CD4-positive, alpha-beta T cell treated with Interleukin-4 for 4 hours (primary cell): ENCODE results near the gene FRMD4A.
"Not testable (repeated sequence)": the region's sequence is repeated elsewhere in the genome, so short reads cannot be mapped to it uniquely, and the experiment has no call there.

Experiments
- DNase-seq: peaks from one replicate; pipeline ENCODE4 v3.0.0-alpha.2; 2020

The FRMD4A gene

DNA sequence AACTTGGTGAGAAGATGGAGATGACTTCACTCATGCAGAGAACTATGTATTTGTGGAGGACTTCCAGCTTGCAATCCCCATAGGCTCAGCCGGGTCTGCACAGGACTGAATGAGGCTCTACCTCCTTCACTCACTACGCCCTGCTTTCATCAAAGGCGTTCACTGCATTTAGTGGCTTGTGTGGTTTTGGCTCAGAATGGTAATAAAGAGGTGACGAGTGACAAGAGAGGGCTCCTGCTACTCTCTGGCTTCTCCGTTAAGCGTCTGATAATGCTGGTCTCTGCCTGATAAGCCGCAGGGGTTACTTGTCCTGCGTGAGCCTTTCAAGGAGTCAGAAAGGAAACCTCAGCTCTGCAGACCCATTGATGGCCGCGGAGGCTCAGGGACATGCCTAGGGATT lies 400.6 kb downstream of the FRMD4A start:
- peak; percentile 20 for DNase-seq

DNA sequence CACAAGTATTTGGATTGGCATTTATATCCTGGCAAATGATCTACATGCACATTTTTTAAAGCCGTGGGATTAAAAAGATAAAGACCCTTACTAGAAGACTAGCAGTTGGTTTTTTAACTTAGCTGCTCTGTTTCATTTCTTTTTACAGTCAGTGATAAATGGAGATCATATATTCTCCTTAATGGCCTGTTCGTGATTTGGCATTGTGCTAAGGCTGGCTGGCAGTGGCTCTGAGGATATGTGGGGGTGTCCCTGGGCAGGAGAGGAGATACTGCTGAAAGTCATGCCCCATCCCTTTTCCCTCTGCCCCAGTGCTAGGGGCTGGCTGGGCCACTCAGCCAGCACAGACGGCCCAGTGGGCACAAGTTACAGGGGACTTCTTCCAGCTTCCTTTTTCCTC lies 402.3 kb downstream of the FRMD4A start:
- DNase-seq = no peak

DNA sequence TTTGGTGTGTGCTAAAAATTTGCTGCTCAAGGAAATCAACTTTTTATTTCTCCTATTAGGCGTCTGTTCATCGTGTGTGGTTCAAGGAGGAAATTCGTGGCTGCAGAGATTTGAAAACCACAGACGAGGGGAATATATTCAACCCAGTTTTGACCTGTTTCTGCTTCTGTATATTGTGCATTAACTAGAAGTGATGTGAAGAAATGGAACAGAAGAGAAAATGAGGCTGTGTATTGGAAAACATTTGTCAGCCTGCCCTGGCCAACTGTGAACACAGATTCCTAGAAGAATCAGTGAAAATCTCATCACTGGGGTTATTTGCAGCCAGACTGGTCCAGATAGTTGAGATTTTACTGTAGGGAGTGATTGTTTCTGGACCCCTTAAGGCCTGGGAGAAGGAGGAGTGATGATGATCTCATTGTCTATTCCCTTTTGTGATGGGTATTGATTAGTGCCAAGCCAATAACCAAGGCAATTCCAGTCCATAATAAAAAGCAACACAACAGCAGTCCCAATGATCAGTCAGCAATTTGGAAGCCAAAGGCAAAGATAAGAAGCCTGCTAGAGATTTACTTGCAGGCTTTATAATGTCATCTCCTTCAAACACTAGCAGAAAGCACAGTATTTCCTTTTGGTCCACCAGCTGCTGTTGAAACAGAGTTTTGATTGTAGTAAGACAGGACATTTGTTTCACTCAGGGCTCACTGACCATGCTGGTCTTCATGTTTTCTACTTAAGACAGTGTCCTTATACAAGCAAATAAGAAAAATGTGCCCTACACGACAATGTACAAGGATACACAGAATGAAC lies 404.5 kb downstream of the FRMD4A start:
- DNase-seq = no peak

DNA sequence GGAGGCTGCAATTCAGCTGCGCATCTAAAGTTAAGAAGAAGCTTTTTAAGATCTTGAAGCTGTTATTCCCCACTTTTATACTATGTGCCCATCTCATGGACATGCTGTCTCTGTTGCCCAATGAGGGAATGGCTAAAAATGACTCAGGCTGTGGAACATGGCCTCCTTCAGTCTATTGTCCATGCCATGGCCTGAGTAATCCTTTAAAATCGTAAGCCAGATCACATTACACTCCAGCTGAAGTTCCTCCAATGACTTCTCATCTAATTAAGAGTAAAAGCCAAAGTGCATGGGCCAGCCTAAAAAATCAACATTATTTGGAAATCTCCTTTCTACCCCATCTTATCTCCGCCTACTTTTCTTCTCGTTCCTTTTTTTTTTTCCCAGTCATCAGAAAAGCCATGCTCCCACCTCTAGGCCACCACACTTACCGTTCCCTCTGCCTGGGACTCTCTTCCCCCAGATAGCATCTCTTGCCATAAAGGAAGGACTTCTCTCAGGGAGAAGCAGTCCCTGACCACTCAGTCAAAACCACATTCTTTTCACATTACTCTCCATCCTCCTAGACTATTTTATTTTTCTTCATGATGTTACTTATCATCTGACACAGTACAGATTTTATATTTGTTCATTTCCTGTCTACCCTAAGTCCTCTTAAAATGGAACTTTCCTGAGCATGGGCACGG lies 406.5 kb downstream of the FRMD4A start:
- DNase-seq = no peak

DNA sequence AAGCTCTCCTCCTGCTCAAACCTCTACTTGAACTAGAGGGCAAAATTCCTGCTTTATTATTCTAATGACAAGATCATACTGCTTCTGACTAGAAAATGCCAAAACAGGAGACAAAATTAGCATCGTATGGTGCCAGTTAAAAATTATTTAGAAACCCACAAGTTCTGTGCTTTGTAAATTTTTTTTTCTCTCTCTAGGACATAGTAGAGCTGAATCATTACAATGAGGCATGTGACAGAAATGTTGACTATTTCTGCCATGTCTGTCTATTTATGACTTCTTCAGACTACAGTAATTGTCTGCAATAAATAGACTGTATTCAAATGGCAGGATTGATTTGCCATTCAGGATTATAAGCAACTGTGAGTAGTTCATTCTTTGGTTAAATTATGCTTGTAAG lies 408.1 kb downstream of the FRMD4A start:
- DNase-seq = no peak

DNA sequence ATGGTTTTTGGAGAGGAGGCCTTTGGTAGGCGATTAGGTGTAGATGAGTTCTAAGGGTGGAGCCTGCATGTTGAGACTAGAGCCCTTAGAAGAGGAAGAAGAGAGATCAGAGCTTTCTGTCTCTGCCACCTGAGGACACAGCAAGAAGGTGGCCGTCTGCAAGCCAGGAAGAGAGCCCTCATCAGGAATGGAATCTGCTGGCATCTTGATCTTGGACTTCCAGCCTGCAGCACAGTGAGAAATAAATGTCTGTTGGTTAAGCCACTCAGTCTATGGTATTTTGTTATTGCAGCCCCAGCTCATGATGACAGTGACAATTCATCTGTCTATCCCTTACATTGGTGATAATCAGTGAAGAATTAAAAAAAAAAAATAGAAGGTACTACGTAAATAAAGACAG lies 408.8 kb downstream of the FRMD4A start:
- DNase-seq = no peak

DNA sequence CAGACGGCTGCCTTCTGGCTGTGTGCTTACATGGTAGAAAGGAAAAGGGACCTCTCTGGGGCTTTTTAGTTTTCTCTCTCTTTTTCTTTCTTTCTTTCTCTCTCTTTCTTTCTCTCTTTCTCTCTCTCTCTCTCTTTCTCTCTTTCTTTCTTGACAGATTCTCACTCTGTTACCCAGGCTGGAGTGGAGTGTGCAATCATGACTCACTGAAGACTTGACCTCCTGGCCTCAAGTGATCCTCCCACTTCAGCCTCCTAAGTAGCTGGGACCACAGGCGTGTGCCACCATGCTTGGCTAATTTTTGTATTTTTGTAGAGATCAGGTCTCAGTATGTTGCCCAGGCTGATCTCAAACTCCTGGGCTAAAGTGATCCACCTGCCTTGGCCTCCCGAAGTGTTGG lies 409.6 kb downstream of the FRMD4A start:
- DNase-seq = not testable (repeated sequence)

DNA sequence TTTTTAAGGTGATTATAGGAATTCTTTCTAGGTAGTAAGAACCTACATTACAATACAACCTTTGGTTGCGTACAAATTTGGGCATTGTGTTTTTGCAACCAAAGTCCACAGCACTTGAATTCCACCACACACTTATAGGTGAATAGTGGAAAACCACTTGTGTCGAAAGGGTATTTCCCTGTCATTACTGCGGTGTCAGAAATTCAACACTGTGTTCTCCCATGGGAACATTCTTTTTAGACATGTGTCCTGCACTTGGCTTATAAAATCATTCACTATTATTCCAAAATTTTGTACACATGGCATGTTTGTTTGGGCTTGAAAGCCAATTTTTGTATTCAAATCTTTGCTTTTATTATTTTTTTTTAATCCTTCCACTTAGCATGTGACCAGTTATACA lies 410.3 kb downstream of the FRMD4A start:
- no peak for DNase-seq

DNA sequence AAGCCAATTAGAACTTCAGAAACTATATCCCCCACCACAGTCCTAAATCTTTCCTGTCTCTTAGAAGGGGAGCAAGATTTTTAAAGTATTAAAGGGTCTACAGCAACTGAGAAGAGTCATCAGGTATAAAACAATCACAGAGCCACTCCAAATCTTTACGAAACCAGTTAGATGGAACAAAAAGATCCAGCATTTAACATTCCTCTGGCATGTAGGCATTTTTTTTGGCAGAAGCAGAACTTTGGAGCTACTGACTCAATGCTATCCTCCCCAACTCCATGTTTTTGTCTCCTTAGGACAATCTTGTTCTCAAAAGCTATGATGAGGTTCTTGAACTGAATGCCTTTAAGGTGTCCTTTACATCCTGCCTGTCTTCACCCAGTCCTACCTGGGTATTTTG lies 410.7 kb downstream of the FRMD4A start:
- DNase-seq = no peak

DNA sequence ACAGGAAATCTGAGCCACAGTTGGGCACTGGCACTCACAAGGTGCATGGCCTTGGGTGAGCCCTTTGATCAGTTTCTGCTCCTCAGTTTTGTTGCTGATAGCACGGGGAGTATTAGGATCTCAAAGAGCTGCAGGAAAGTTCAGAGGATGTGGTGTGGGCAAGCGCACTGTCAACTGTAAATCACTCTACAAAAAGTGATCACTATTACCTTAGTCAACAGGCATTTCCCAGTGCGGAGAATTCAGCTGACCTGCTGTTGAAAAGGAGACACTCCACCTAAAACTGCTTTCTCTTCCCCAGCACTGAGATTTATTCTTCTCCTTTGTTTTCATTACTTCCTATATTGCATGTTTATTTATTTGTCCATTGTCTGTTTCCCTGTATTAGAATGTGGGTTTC lies 412.9 kb downstream of the FRMD4A start:
- DNase-seq = no peak

DNA sequence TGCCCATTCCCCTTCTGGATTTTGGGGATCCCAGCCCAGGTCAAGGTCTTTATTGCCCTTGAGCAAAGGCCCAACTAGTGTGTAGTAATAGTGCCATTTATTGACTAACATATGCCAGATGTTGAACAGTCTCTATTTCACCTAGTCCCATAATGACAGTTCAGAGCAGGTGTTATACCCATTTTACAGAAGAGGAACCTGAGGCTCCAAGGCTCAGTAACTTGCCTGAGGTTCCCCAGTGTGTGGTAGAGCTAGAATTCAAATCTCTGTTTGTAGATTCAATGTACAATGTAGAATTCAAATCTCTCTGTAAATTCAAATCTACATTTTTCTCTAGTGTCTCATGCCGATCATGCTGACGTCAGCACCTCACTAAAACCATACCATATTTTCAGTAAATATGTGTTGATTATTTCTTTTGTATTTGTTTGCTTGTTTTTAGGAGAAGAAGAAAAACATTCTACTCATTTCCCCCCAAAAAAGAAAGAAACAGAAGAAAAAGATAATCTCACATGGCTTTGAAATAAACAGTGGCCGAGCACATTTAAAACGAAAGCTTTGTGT lies 414.3 kb downstream of the FRMD4A start:
- no peak for DNase-seq

DNA sequence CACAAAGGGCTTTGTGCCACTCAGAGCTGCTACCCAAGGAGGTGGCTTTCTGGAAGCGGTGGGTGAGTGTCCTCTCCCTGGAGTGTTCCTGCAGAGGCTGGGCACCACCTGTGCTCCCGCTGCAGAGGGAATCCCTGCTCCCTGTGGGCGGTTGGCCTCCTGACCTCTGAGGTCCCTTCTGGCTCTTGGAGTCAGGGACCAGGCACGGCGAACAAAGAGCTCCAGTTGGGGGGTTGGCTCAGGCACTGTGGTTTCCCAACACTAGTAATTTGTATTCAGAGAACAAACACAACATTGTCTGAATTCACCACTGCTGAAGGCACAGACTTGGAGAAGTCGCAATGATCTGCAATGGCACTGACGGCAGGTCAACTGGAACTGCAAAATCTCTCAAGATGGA lies 415.0 kb downstream of the FRMD4A start:
- DNase-seq = no peak

DNA sequence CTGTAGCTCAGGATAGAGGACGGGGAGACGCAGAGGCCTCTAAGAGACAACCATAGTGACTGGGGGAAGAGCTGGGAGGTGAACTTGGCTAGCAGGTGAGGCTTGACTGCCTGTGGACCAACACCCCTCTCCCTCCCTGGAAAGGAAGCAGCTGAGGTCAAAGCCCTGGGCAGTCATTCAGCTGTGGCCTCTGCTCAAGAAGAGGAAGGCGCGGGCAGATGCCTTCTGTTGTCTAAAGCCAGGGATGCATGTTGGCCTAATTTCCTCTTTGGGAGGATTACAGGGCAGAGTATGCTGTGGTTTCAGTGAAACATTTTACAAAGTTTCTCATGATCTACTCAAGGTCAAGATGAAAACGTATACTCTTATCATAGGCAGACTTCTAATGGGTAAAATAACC lies 416.8 kb downstream of the FRMD4A start:
- DNase-seq = no peak

DNA sequence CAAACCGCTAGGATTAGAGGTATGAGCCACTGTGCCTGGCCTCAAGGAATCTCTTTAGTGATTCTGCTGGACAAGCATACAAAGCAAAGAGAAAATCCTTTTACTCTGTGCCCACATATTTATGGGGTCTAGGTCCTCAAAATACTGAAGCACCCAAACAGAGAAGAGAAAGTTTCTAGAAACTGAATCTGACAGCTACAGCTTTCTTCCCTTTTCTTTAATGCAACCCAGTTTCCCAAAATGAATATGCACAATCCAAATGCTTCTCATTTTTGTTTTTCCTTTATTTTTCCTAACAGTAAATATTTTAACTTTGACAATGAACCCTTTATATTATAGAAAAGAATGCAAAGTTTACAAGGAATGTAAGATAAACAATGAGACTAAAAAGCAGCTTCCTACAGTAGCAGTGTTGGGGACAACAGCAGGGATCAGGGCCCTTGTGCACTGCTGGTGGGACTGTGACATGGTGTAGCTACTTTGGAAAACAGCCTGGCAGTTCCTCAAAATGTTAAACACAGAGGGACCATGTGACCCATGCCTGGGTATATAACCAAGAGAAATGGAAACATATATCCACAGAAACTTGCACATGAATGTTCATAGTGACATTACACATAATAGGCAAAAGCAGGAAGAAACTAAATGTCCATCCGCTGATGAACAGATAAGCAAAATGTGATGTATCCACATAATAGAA lies 418.8 kb downstream of the FRMD4A start:
- no peak for DNase-seq

DNA sequence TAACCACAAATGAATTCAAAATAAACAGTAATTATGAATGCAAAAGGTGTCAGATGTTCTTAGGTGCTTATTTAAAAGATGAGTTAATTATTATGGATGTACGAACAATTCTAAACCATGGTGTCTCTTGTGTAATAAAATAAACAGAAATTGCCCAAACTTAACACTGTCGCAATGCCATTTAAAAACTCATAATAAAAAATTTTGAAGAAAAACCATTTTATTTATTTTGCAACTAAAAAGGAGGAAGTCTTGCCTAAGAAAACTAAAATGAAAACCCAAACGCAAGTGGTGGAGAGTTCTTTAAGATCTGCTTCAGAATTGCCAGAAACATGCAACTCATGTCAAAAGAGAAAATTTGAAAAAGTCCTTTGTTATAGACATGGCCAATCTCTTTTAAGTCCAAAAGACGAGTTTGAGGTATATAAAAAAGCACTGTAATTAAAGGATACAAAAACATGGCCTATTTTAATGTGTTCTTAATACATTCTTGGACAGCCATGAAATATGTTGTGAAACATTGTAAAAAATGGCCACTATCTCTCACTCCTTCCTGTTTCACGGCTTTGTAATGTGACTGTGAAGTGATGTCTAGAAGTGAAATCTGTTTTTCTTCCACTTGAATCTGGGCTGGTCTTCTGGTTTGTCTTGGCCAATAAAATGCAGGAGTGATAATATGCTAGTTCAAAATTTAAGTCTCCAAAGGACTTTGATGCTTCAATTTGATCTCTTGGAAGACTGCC lies 421.0 kb downstream of the FRMD4A start:
- no peak for DNase-seq

DNA sequence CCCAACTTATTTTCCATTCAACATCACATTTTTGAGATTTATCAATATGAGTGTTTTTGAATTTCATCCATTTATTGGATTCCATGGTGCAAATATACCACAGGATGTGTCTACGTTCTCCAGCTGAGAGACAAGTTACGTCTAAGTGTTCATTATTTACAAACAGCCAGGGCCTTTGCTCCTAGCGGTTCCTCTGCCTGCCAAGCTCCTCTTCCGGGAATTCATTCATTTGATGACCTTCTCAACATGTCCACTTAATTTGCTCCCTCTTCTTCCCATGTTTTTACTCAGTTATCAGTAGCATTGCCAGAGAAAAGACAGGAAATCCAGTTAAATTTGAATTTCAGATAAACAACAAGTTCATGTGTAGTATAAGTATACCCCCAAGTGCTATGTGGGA lies 422.2 kb downstream of the FRMD4A start:
- no peak for DNase-seq

DNA sequence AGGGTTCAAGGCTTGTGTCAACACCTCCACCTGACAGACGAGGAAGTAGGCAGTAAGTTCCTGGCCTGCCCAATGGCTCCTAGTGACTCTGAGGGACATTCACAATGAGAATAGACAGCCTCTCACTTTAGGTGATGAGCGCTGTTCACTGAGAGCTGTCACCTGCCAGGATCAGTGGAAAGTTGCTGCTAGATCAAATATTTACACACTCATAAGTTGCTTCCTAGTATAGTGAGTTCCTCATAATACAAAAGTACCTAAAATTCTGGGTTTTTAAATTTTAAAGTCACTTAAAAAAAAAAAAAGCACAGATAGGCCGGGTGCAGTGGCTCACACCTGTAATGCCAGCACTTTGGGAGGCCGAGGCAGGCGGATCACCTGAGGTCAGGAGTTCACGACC lies 423.2 kb downstream of the FRMD4A start:
- no peak for DNase-seq

DNA sequence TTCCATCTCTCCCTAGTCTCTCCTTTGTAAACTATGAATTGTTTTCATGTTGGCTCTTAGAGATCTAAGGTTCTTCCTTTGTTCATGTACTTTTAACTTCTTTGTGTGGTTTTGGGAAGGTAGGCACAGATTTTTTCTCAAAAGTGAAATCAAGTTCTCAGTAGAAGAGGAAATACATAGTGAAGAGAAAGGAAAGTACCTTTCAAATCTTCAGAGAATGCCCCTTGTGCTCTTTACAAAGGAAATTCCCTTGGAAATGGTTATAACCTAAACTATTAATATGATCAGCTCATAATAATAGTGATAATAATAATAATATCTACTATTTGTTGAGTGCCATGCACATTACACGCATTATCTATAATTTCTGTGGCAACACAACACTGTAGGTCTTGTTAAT lies 425.4 kb downstream of the FRMD4A start:
- DNase-seq = no peak

DNA sequence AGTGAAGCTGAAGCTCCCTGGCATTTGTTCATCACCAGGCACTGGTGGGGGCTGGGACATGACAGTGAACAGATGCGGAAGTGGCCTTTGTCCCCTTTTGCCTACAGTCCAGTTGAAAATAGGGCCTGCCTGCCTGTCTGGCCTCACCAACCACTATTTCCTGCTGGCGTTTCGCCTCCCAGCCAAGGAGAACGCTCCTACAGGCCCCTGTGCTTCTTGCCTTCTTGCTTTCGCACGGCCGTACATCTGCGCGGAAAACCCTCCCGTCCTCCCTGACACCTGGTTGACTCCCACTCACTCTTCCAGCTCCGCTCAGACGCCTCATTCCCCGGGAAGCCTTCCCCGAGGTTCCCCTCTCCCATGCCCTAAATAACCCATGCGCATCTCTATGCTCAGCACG lies 426.7 kb downstream of the FRMD4A start:
- DNase-seq = no peak

DNA sequence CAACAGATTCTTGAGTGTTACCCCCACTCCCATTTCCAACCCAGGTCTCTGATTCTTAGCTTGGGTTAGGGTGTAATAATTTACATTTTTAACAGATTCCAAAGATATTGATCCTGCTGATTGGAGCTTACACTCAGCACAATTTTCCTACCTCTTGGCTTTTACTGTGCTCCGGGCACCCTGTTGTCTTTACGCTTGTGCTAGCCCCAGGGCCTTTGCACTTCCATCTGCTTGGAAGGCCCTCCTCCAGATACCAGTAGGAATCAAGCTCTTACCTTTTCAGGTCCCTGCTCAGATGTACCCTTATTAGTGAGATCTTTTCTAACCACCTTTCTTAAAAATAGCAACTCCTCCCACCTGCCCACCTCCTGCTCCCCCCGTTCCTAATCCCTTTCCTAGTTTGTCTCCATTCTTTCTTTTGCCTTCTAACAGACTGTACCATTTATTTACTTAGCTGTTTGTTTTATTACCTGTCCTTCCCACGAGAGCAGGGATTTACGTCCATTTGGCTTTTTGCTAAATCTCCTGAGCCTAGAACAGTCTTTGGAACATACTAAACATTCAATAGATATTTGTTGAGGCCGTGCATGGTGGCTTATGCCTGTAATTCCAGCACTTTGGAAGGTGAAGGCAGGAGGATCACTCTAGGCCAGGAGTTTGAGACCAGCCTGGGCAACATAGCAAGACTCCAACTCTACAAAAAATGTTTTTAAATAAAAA lies 427.7 kb downstream of the FRMD4A start:
- no peak for DNase-seq

DNA sequence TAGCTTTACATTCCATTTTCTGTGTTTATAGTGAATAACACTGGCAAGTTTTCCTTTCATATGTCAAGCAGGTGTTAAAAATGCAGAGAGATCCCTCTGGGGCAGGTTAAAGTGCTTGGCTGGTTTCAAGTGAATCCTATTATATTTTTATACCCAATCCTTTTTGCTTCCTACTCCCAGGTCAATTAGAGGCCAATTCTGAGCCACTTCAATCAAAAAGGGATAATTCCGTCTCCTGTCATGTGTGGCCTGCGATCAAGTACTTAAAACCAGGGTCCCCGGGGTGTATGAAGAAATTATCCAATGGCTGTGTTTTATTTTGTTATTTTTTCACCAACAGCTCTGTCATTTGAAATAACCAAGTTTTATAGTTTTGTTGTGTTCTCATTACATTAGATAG lies 430.8 kb downstream of the FRMD4A start:
- DNase-seq = no peak

DNA sequence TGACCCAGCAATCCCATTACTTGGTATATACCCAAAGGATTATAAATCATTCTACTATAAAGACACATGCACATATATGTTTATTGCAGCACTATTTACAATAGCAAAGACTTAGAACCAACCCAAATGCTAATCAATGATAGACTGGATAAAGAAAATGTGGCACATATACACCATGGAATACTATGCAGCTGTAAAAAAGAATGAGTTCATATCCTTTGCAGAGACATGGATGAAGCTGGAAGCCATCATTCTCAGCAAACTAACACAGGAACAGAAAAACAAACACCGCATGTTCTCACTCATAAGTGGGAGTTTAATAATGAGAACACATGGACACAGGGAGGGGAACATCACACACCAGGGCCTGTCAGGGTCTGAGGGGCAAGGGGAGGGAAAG lies 434.6 kb downstream of the FRMD4A start:
- not testable (repeated sequence) for DNase-seq
